HL-60 (cell line): Measurements from ENCODE around the gene AP1G1.
"Not testable (repeated sequence)": the region's sequence is repeated elsewhere in the genome, so short reads cannot be mapped to it uniquely, and the experiment has no call there.

ENCODE experiments used
- DNase-seq, 2 experiments: peaks; one replicate each; pipeline ENCODE4 v3.0.0-alpha.2; 2010 to 2020; ENCODE audit warnings: low read depth in 1 of 2, low spot score in 1 of 2
- H3K27ac ChIP-seq: fragments of 250-450 bp; sonication (Bioruptor Pico); replicated peaks from 2 replicates; pipeline ENCODE4 v1.5.1; 2020; ENCODE audit warnings: mild to moderate bottlenecking, moderate library complexity
- H3K27me3 ChIP-seq: fragments of 250-450 bp; sonication (Bioruptor Pico); 2 replicates; pipeline ENCODE4 v1.5.1; 2021; ENCODE audit warnings: mild to moderate bottlenecking, moderate library complexity; ENCODE audit not compliant: insufficient read depth, poor library complexity, severe bottlenecking
- H3K4me3 ChIP-seq: replicated peaks from 2 replicates; pipeline ENCODE4 v1.5.1; 2011; ENCODE audit warnings: mild to moderate bottlenecking, control low read depth, low read length; ENCODE audit not compliant: insufficient read depth
- CTCF ChIP-seq: IDR thresholded peaks from one replicate; pipeline ENCODE4 v1.5.1; 2011; ENCODE audit warnings: low read length, control low read depth, inconsistent platforms; ENCODE audit not compliant: insufficient read depth
- GABPA ChIP-seq: IDR thresholded peaks from 2 replicates; pipeline ENCODE4 v1.6.1; 2012; ENCODE audit warnings: low read depth
- POLR2AphosphoS5 ChIP-seq: IDR thresholded peaks from 2 replicates; pipeline ENCODE4 v1.6.1; 2012; ENCODE audit warnings: low read depth
- REST ChIP-seq: IDR thresholded peaks from 2 replicates; pipeline ENCODE4 v1.6.1; 2012; ENCODE audit warnings: low read depth; ENCODE audit not compliant: insufficient replicate concordance
- SPI1 ChIP-seq: IDR thresholded peaks from 2 replicates; pipeline ENCODE4 v1.6.1; 2012; ENCODE audit warnings: low read depth, mild to moderate bottlenecking, borderline replicate concordance

AP1G1 gene

GRCh38 chr16:71794018-71794417 lies 14.6 kb downstream of the AP1G1 start:
- no peaks in the 10 kb centered on the region for H3K27me3 ChIP-seq
- H3K27ac ChIP-seq: no peak overlapping the region
- no peak for DNase-seq
- TF ChIP-seq CTCF: no peak
- TF ChIP-seq POLR2AphosphoS5: no peak
- H3K4me3 ChIP-seq: no peak overlapping the region

- DNase-seq: no peak
- TF ChIP-seq POLR2AphosphoS5: no peak
- no peak for TF ChIP-seq CTCF
- no peak for TF ChIP-seq REST
- no peak for TF ChIP-seq SPI1
- no peak for TF ChIP-seq GABPA
- Histone ChIP-seq H3K27me3 (no peaks in the 10 kb centered on the region), H3K4me3 (no peak overlapping the region), H3K27ac (no peak overlapping the region)
These were observed 16.5 kb downstream of the AP1G1 start for GRCh38 chr16:71792176-71792575.

- not testable (repeated sequence) for H3K27me3 ChIP-seq, DNase-seq, H3K4me3 ChIP-seq, H3K27ac ChIP-seq
These were observed 18.3 kb downstream of the AP1G1 start for GRCh38 chr16:71790329-71790728.

GRCh38 chr16:71789136-71789535 lies 19.5 kb downstream of the AP1G1 start:
- TF ChIP-seq SPI1: no peak
- no peak for TF ChIP-seq REST
- TF ChIP-seq GABPA: no peak
- no peak for TF ChIP-seq POLR2AphosphoS5
- no peak for TF ChIP-seq CTCF
- H3K27ac ChIP-seq: no peak overlapping the region
- H3K27me3 ChIP-seq: no peaks in the 10 kb centered on the region
- no peak for DNase-seq
- H3K4me3 ChIP-seq: no peak overlapping the region
